ES-I3 (cell line): ENCODE measurements around the gene POLN.

ENCODE experiments used
- H3K36me3 ChIP-seq: 2 replicates; pipeline ENCODE4 v1.6.1; 2013; ENCODE audit warnings: mild to moderate bottlenecking, low read length, control low read depth, moderate library complexity; ENCODE audit not compliant: insufficient read depth
- H3K4me1 ChIP-seq: 2 replicates; pipeline ENCODE4 v1.6.1; 2013; ENCODE audit warnings: mild to moderate bottlenecking, control low read depth, low read length; ENCODE audit not compliant: insufficient read depth
- H3K9ac ChIP-seq: 2 replicates; pipeline ENCODE4 v1.6.1; 2013; ENCODE audit warnings: low read depth, mild to moderate bottlenecking, low read length, moderate library complexity
- H3K9me3 ChIP-seq: 2 replicates; pipeline ENCODE4 v1.6.1; 2013; ENCODE audit warnings: mild to moderate bottlenecking, low read length, moderate library complexity; ENCODE audit not compliant: control insufficient read depth, insufficient read depth

POLN gene

DNA sequence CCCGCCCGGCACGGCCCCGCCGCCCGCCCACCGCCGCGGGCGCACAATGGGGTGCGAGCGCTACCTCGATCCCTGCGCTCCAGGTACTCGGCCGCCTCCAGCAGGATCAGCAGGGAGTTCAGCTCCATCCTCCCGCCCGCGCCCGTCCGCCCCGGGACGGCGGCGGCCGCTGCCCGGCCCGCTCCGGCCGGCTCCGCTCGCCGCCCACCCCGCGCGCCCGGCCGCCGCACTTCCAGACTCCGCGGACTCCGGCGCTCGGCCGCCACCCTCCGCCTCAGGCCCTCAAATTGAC is 19.9 kb upstream of the POLN start, which contains the start of gene MXD4:
MXD4 (minus strand) TSS at position 257 of the 292 bp plus-strand sequence; CDS start at position 128, 129 bp downstream.
- Histone ChIP-seq H3K4me1 (no peaks in the 10 kb centered on the region), H3K9ac (peak within 1 kb of the TSS; percentile 76; the same call in 1 of the 2 replicates), H3K9me3 (no peaks in the 10 kb centered on the region), H3K36me3 (no peaks in the 10 kb centered on the region)

DNA sequence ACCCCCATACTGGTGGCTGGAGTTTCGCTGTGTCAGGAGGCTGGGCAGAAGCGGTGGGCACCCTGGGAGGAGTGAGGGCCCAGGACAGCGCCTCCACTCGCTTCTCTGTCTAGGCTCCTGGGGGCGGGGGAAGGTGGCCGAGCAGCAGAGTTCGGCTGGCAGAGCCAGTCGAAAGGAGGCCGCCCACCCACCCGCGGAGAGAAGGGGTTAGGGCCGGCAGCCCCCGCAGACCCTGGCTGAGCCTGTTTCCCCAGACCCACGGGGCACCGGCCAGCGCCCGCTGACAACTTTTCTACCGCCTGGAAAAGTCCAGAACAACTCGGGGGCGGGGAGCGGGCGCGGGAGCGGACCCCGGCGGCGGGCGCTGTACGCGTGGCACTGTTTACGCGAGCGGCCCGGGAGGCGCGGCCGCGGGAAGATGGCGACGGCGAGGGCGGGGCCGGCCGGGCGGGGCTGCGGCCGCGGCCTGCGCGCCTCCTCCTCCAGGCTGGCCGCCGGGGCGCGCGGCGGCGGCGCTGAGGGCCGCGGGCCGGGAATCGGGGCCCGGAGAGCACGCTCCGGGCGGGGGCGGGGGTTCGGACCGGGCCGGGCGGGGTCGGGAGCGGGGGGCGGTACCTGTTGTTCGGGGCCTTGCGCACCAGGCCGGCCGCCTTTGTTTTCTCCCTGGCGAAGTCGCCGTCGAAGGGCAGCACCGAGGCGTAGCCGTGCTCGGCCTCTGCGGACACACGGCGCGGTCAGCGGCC is 19.4 kb upstream of the POLN start:
- H3K36me3 ChIP-seq: no peaks in the 10 kb centered on the region
- peak overlapping the region; percentile 76; the same call in 1 of the 2 replicates for H3K9ac ChIP-seq
- no peaks in the 10 kb centered on the region for H3K4me1 ChIP-seq

DNA sequence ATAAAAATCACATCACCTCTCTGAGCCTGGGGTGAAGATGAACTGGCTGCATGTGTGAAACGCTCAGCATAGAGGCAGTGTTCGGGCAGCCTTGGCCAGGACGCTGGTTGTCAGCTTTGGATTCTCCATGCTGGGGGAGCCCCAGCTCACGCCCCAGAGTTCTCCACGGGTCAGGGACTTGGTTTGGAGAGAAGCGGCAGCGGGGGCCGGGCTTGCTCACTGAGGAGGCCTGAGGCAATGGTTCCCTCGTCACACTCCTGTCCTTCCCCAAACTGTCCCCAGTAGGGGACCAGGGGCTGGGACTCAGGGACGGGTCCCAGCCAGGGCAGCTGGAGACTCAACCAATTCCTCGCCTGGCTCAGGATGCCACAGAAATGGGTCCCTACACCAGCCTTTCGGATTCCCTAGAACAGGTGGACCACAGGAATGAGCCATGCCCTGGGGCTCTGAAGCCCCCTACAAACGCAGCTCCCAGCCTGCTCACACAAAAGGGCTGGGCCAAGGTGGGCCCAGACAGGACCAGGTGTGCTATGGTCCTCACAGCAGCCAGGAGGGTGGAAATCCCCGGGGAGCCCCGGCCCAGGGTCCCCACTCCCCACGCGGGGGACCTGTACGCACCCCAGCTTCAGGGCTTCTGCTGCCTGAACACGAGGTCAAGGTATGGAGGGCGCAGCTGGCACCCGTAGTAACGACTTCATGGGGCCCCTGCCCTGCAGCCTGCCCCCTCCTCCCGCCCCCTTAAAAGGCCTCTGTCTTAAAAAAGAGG is 18.6 kb upstream of the POLN start:
- H3K4me1 ChIP-seq: no peaks in the 10 kb centered on the region

More for the DNA sequence above, 19.4 kb upstream of the POLN start:
- no peaks in the 10 kb centered on the region for H3K9me3 ChIP-seq

DNA sequence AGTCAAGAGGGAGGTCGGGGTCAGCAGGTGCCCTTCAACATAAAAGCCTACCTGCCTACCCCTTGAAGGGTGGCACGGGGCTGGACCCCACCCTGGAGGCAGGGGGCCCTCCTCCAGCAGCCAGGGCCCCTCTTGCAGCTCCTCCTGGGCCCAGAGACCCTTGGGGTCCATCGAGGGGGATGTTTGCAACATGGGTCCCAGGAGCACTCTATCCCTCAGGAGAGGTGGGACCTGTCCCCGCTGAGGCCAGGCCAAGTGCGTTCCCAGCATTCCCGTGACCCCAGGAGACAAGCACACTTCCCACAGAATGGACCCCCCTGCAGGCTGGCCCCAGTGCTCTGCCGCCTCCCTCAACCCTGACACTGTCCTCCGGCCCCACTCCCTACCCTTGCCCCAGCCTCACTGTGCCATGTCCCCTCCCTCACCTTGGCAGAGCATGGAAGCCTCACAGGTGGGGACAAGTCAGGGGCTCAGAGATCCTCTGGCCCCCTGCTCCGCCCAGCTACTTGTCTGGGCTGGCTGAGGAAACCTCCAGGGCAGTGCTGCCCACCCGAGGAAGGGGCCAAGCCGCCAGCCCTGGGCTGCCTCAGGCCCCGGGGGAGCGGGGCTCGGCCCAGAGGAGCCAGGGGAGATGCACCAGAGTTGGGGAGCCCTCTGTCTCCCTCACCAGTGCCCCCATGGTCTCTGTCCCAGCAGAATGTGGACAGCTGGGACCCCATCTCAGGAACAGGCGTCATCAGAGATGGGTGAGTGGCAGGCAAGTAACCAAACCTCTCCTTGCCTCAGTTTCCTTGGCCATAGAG is 17.8 kb upstream of the POLN start:
- Histone ChIP-seq H3K9ac (no peak overlapping the region), H3K9me3 (no peaks in the 10 kb centered on the region), H3K4me1 (no peaks in the 10 kb centered on the region), H3K36me3 (no peaks in the 10 kb centered on the region)

More for the DNA sequence above, 18.6 kb upstream of the POLN start:
- peak overlapping the region; percentile 76; the same call in 1 of the 2 replicates for H3K9ac ChIP-seq
- no peaks in the 10 kb centered on the region for H3K36me3 ChIP-seq
- no peaks in the 10 kb centered on the region for H3K9me3 ChIP-seq

DNA sequence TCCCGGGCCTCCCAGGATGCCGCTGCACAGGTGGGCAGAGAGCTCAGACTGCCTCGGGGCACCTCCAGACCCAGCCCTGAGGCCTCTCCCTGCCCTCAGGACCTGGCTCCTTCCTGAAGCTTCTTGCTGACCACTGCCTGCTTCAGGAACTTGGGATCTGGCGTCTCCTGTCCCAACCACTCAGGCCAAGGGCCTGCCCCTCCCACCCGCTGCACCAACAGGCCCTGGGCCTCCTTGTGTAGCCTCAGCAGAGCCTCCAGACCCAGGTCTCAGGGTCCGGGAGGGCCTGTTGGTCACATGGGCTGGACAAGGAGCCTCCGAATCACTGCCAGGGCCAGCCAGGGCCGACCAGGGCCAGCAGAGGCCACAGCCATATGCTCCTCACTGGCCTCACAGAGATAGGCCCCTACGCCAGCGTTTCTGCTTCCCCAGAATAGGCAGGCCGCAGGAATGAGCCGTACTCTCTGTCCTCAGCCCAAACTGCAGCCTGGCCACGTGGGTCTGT is 17.2 kb upstream of the POLN start:
- Histone ChIP-seq H3K9me3 (no peaks in the 10 kb centered on the region), H3K4me1 (no peaks in the 10 kb centered on the region), H3K9ac (no peak overlapping the region), H3K36me3 (no peaks in the 10 kb centered on the region)

DNA sequence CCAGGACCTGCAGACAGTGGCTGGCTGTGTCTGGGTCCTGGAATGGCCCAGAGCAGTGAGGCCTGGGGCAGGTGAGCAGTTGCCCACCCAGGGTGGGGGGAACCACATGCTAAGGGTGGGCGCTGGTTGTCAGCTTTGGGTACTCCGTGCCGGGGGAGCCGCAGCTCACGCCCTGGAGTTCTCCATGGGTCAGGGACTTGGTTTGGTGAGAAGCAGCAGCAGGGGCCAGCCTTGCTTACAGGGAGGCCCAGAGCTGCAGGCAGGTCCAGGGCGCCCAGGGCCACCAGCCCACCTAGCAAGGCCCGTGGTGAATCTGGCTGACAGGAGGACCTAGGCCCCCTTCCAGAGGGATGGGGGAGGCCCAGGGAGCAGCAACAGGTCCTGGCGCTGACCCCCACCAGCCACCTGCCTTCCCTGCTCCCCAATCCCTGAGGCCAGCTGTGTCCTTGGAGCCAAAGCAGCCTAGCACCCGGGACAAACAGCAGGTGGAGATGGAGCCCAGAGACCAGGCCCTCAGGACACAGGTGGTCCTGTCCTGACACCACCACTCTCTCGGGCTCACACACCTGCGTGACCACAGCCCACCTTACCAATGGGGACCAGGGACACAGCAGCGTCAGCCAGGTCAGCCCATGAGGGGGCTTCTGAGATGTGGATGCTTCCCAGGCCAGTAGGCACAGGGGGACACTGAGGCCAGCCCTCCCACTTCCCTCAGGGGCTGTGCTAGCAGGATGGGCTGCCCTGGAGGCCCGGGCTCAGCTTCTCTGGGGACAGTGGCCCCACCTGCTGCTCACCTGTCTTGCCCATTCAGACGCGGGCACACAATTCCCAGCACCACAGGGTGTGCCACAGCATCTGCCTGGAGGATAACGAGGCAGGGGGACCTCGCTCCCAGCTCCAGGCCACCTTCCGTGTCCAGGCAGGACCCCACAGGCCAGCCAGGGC is 16.4 kb upstream of the POLN start:
- Histone ChIP-seq H3K9ac (no peak overlapping the region), H3K9me3 (no peaks in the 10 kb centered on the region), H3K36me3 (no peaks in the 10 kb centered on the region), H3K4me1 (no peaks in the 10 kb centered on the region)

DNA sequence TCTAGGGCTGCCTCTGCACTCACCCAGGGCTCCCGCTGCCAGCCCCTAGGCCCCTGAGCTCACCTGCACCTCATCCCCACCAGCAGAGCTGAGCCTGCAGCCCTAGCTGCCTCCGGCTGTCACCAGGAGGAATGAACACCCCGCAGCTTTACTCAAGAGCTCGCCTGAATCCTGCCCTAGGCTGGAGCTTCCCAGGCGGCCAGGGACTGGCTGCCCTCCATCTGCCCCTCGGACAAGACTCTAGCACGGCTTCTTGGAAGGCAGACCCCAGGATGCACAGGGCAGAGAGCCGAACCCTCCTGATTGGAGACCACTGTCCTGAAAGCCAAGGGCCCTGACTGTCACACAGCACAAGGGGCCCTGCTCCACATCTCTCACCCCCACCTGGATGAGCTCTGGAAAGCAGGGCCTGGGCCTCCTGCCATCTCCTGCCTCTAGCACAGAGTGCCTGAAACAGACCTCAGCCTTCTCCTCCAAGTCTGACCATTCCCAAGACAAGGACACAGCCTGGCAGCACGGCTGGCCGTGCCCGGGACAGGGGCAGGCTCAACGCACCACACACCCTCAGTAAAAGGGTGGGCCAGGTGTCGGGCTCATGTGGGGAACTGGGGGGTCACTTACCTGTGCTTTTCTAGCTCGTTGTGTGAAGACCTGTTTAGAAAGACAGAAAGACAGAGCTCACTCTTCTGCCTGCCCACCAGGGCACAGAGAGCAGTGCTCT is 15.6 kb upstream of the POLN start:
- Histone ChIP-seq H3K4me1 (no peaks in the 10 kb centered on the region), H3K9ac (no peak overlapping the region), H3K9me3 (no peaks in the 10 kb centered on the region), H3K36me3 (no peaks in the 10 kb centered on the region)

DNA sequence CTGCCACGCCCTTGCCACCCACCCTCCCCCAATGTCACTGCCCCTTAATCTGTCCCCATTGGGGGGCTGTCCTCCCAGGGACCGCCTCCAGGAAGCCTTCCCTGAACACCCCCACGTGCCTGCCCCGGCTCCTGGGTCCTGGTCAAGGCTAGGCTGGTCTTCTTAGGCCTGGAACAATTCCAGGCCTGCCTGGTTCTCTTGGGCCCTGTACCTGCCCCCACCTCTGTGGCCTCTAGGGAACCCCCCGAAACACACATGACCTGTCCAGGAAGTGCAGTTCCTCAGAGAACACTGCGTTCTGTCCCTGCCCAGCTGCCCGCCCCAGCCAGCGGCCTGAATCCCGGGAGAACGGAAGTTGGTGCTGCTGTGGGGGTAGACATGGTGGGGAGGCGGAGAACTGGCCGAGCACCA is 14.9 kb upstream of the POLN start:
- Histone ChIP-seq H3K9ac (no peak overlapping the region), H3K36me3 (no peaks in the 10 kb centered on the region), H3K9me3 (no peaks in the 10 kb centered on the region), H3K4me1 (no peaks in the 10 kb centered on the region)

DNA sequence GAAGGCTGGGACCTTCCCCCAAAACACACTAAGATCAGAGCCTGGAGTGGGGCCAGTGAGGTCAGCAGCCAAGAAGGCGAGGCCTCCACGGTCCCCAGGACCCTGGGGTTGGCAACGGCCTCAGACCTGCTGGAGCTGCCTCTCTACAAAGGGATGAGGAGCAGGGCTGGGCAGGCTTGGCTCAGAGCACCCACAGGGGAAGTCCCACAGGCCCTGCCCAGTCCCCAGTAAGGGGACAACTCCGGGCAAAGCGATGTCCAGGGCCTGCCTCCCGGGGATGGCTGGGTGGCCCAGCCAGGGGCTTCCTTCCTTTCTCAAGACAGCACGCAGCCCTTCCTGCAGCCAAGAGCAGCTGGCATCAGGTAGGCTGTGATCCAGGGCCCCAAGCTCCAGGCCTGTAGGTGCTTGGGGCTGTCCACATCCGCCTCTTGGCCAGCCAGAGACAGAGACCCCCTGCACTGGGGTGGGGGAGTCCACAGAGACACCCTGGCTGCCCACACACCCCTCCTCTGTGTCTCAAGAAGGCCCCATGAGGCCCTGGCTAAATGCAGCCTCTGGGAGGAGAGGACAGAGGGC is 14.3 kb upstream of the POLN start:
- no peak overlapping the region for H3K9ac ChIP-seq
- H3K4me1 ChIP-seq: no peaks in the 10 kb centered on the region
- no peaks in the 10 kb centered on the region for H3K9me3 ChIP-seq
- H3K36me3 ChIP-seq: no peaks in the 10 kb centered on the region

DNA sequence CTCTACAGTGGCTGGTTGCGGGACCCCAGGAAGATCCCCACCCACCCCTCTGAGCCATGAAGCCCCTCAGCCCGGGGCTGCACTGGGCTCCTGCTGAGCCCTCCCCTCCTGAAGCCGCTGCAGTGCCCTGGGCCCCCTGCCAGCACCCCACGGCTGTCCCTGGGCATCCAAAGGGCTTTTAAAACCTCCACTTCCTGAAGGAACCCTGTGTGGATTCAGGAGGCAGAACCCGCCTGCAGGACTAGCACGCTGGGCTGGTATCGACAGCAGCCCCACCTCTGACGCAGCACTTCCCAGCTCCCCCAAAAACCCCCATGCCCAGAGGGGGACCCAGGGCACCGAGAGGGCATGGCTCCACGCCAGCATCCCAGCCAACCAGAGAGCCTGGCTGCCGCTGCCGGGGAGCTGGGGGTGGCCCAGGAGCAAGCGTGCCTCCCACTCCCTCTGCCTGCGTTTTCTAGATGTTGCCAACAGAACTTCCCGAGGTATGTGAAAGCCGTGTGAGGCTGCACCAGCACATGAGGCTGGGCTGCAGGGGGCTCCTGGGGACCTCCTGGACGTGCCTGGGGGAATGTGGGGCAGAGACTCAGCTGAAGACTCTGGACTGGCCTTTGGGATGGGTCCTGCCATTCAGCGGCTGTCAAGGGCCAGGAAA is 13.7 kb upstream of the POLN start:
- Histone ChIP-seq H3K4me1 (no peaks in the 10 kb centered on the region), H3K36me3 (no peaks in the 10 kb centered on the region), H3K9ac (no peak overlapping the region), H3K9me3 (no peaks in the 10 kb centered on the region)

DNA sequence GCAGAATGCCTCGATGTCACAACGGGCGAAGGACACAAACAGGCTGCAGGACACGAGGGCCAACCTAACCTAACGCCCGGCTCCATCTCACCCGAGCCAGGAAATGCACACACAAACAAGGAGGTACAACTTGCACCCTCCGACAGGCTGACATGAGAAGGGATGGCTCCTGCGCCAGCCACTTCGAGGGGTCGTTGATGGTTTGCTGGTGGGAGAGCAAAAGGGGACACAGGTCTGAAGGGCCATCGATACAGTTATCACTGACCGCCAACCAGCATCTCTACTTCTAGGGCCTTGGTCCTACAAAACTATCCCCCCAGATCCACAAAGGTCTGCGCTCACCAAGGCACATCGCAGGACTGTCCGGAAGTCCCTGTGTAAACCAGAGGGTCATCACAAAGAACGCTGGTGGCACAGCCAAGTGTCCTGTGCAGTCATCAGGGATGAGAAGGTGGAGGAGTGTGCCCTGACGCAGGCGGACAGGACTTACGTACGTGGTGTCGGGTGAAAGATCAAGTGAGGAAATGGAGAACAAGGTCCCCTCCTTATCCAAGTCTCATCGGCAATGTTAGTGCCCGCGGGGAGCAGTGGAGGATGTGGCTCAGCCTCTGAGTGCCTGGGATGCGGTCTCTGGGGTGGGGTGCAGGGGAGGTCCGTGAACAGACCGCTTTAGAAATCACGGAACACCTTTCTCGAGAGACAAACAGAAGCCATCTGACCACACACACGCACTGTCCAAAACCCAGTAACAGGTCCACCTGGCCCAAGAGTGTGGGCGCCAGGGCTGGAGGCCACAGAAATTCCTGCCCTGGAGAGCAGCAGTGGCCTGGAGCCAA is 13.0 kb upstream of the POLN start:
- H3K4me1 ChIP-seq: no peaks in the 10 kb centered on the region
- no peaks in the 10 kb centered on the region for H3K9me3 ChIP-seq
- H3K36me3 ChIP-seq: no peaks in the 10 kb centered on the region
- no peak overlapping the region for H3K9ac ChIP-seq
